Measurements from ENCODE around the gene CHST5. TPM values are rescaled to one million over a fixed set of nuclear protein-coding genes. Genes with fewer than 3 reads are reported as not detected.

The CHST5 gene
- total and polyA plus RNA-seq, 2 of the 8 experiments (the other 6 are each of a cell fraction or from before 2014, with no cell fraction given), result 0.13 to 0.23 TPM

DNA sequence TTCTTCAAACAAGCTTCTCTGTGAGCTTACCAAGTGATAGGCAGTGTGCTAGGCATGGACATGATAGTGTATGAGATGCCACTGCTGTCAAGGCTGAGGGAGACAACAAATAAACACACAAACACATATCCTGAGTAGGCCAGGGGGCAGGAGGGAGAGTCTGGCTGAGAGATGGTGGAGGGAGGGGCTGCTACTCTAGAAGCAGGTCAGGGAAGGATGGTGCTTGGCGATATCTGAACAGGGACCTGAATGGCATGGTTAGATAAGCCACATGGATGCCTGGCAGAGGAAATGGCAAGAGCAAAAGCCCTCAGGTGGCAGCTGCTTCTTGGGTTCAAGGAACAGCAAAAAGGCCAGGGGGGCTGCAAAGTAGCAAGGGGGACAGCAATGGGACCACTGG is 32.1 kb downstream of the CHST5 start:
- Histone ChIP-seq H3K36me3 (ENCODE audit: control insufficient read depth in 2 of 4, insufficient read depth in 4 of 4, low read length in 3 of 4) (no peaks in the 10 kb centered on the region), H4K5ac (ENCODE audit: insufficient read length, low read depth, low read length) (no peak overlapping the region), H3K9ac (replicated peaks in 1 of 4; ENCODE audit: extremely low read depth in 1 of 4, low read depth in 3 of 4, low read length in 3 of 4) (no peak overlapping the region), H4K91ac (replicated peaks; ENCODE audit: insufficient read length, low read length) (no peak overlapping the region), H2BK5ac (ENCODE audit: low read depth, low read length) (no peak overlapping the region), H3K18ac (ENCODE audit: extremely low read depth, low read length) (no peak overlapping the region), H2BK120ac (replicated peaks; ENCODE audit: low read depth, low read length) (no peak overlapping the region), H3K56ac (replicated peaks; ENCODE audit: insufficient read length, low read depth, low read length) (no peak overlapping the region), H3K9me3 (ENCODE audit: insufficient read depth in 2 of 2, low read depth in 1 of 2, low read length in 1 of 2) (no peaks in the 10 kb centered on the region), H3K4ac (replicated peaks; ENCODE audit: insufficient read length, low read depth, low read length) (no peak overlapping the region), H2BK15ac (ENCODE audit: low read length) (no peak overlapping the region; the same call in 1 of the 2 replicates), H3K79me2 (ENCODE audit: control insufficient read depth in 1 of 2, insufficient read depth in 2 of 2, low read length in 2 of 2) (no peaks in the 10 kb centered on the region), H2AK5ac (ENCODE audit: low read depth, low read length) (no peak overlapping the region), H3K27ac (ENCODE audit: low read depth, low read length) (no peak overlapping the region), H4K8ac (ENCODE audit: extremely low read depth, insufficient read depth, low read length) (no peak overlapping the region), H3K23me2 (ENCODE audit: low read depth, low read length) (no peaks in the 10 kb centered on the region), H2BK20ac (ENCODE audit: low read length) (no peak overlapping the region), H3K79me1 (ENCODE audit: low read depth, low read length) (no peaks in the 10 kb centered on the region), H3K27me3 (replicated peaks in 1 of 4; ENCODE audit: control insufficient read depth in 3 of 4, extremely low read depth in 1 of 4, insufficient read depth in 3 of 4, low read length in 3 of 4) (no peaks in the 10 kb centered on the region), H2BK12ac (ENCODE audit: low read depth, low read length) (no peak overlapping the region), H3K14ac (ENCODE audit: insufficient read length) (no peak overlapping the region), H4K20me1 (replicated peaks in 1 of 2; ENCODE audit: control insufficient read depth in 1 of 2, insufficient read depth in 2 of 2, low read length in 2 of 2) (no peaks in the 10 kb centered on the region), H3K23ac (ENCODE audit: insufficient read length) (no peak overlapping the region), H3K4me1 (replicated peaks in 1 of 4; ENCODE audit: control insufficient read depth in 3 of 4, insufficient read depth in 4 of 4, low read length in 3 of 4) (no peaks in the 10 kb centered on the region), H3K4me2 (ENCODE audit: insufficient read depth in 1 of 2, low read depth in 2 of 2, low read length in 2 of 2) (no peak overlapping the region), H3K4me3 (ENCODE audit: extremely low read depth in 1 of 4, insufficient read depth in 2 of 4, low read depth in 3 of 4, low read length in 4 of 4) (no peak overlapping the region), H2AFZ (ENCODE audit: low read length) (no peak overlapping the region)
- DNase-seq (ENCODE audit: low read depth in 1 of 2, low spot score in 2 of 2) (no peak), FAIRE-seq (no peak)
- CTCF ChIA-PET (ENCODE audit: partially characterized antibody), result interaction anchor here (1.0 to 1.5 kb wide), 4 partner anchors 8 to 14 kb away, joined by 3 to 5 read pairs (median 4); no protein-coding TSS in a partner anchor
- WGBS, 2 experiments (ENCODE audit: extremely low coverage in 1 of 2, insufficient coverage in 1 of 2, insufficient read length in 1 of 2, insufficient replicate concordance in 2 of 2, low coverage in 1 of 2, low lambda C conversion rate in 2 of 2, missing lambda C conversion rate in 1 of 2), result 86% methylated on average over 1 of the region's 1 CpG; no CpG with 5 or more reads in 1 of the 2 experiments
- POLR2A ChIA-PET (ENCODE audit: partially characterized antibody), result no interaction called here
- TF ChIP-seq, protein P1, sequence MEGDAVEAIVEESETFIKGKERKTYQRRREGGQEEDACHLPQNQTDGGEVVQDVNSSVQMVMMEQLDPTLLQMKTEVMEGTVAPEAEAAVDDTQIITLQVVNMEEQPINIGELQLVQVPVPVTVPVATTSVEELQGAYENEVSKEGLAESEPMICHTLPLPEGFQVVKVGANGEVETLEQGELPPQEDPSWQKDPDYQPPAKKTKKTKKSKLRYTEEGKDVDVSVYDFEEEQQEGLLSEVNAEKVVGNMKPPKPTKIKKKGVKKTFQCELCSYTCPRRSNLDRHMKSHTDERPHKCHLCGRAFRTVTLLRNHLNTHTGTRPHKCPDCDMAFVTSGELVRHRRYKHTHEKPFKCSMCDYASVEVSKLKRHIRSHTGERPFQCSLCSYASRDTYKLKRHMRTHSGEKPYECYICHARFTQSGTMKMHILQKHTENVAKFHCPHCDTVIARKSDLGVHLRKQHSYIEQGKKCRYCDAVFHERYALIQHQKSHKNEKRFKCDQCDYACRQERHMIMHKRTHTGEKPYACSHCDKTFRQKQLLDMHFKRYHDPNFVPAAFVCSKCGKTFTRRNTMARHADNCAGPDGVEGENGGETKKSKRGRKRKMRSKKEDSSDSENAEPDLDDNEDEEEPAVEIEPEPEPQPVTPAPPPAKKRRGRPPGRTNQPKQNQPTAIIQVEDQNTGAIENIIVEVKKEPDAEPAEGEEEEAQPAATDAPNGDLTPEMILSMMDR (IDR thresholded peaks at IDR 0.05; ENCODE audit: control extremely low read depth in 1 of 3, insufficient read depth in 1 of 3, low read depth in 1 of 3, low read length in 3 of 3), result no peak
- TF ChIP-seq TEAD4 (IDR thresholded peaks at IDR 0.05; ENCODE audit: low read depth, low read length), result no peak

All from H1 (cell line).